Uterus (tissue), 4 donors: ENCODE results near the gene LILRB2. TPM values are rescaled to one million over a fixed set of nuclear protein-coding genes. Genes with fewer than 3 reads are reported as not detected.

Experiments
- DNase-seq, 2 donors: peaks; one replicate each; pipeline ENCODE4 v3.0.0-alpha.2; 2019 to 2020
- H3K27ac ChIP-seq, 2 donors: fragments of 200-600 bp; sonication (generic); 1 replicate in 1 of 2; 2 replicates in 1 of 2; pipeline ENCODE4 v1.5.1; 2016 to 2018
- H3K27me3 ChIP-seq, 2 donors: fragments of 200-600 bp; sonication (generic); one replicate each; pipeline ENCODE4 v1.5.1; 2018 to 2019; ENCODE audit warnings: control low read depth in 1 of 2
- H3K36me3 ChIP-seq, 2 donors: fragments of 200-600 bp; sonication (generic); one replicate each; pipeline ENCODE4 v1.5.1; 2019; ENCODE audit warnings: control low read depth in 1 of 2
- H3K4me1 ChIP-seq, 2 donors: fragments of 200-600 bp; sonication (generic); one replicate each; pipeline ENCODE4 v1.5.1; 2018 to 2019; ENCODE audit warnings: control low read depth in 1 of 2
- H3K4me3 ChIP-seq, 2 donors: fragments of 200-600 bp; sonication (generic); 1 replicate in 1 of 2; 2 replicates in 1 of 2; pipeline ENCODE4 v1.5.1; 2018 to 2019; ENCODE audit warnings: mild to moderate bottlenecking in 1 of 2
- H3K9me3 ChIP-seq, 2 donors: fragments of 200-600 bp; sonication (generic); one replicate each; pipeline ENCODE4 v1.5.1; 2019; ENCODE audit warnings: control low read depth in 1 of 2
- POLR2A ChIP-seq, 2 donors: fragments of 450-650 bp; IDR thresholded peaks; one replicate each; pipeline ENCODE4 v1.6.1; 2016; ENCODE audit warnings: antibody characterized with exemption in 2 of 2, mild to moderate bottlenecking in 1 of 2, moderate library complexity in 1 of 2
- intact Hi-C: fragments of 100-400 bp; cut with DNase I; formaldehyde crosslinking; loops from one replicate; pipeline ENCODE4 v1.15.1; 2023; ENCODE audit warnings: low total_unique reads
- total RNA-seq, 4 donors: library from RNA; depleted of rRNA in 3 of 4; stranded (reverse); fragments of >200 nt in 3 of 4; gene quantifications; one replicate each; pipeline versions ENCODE4 v1.1.0 to v1.2.4, GENCODE V29; 2014 to 2023
- TF ChIP-seq, protein P1 (sequence below), 4 experiments: fragments of 200-600 bp in 2 of 4; fragments of 450-650 bp in 2 of 4; sonication (generic) in 2 of 4; IDR thresholded peaks; one replicate each; pipeline ENCODE4 v1.5.1; 2016 to 2019; ENCODE audit warnings: antibody characterized with exemption in 4 of 4, mild to moderate bottlenecking in 2 of 4, moderate library complexity in 1 of 4
- donor health status: DM: yes; HTN: yes; CAD: no.

Gene LILRB2
- total RNA-seq, 4 donors from 2014 or later, result 0.41 to 4.2 (median 1.7) TPM

GRCh38 chr19:54311486-54311885 lies 30.6 kb upstream of the LILRB2 start:
- Histone ChIP-seq H3K27me3 (no peaks in the 10 kb centered on the region), H3K4me3 (no peak overlapping the region), H3K4me1 (no peaks in the 10 kb centered on the region), H3K27ac (no peak overlapping the region), H3K36me3 (no peaks in the 10 kb centered on the region), H3K9me3 (no peaks in the 10 kb centered on the region)
- intact Hi-C loops, result no loop called here
- TF ChIP-seq, protein P1, sequence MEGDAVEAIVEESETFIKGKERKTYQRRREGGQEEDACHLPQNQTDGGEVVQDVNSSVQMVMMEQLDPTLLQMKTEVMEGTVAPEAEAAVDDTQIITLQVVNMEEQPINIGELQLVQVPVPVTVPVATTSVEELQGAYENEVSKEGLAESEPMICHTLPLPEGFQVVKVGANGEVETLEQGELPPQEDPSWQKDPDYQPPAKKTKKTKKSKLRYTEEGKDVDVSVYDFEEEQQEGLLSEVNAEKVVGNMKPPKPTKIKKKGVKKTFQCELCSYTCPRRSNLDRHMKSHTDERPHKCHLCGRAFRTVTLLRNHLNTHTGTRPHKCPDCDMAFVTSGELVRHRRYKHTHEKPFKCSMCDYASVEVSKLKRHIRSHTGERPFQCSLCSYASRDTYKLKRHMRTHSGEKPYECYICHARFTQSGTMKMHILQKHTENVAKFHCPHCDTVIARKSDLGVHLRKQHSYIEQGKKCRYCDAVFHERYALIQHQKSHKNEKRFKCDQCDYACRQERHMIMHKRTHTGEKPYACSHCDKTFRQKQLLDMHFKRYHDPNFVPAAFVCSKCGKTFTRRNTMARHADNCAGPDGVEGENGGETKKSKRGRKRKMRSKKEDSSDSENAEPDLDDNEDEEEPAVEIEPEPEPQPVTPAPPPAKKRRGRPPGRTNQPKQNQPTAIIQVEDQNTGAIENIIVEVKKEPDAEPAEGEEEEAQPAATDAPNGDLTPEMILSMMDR (IDR thresholded peaks at IDR 0.05), result no peak
- TF ChIP-seq POLR2A (IDR thresholded peaks at IDR 0.05), result no peak
- no peak for DNase-seq

GRCh38 chr19:54310543-54310942 lies 29.6 kb upstream of the LILRB2 start:
- TF ChIP-seq, protein P1 (IDR thresholded peaks at IDR 0.05), result no peak
- no peak for TF ChIP-seq POLR2A (IDR thresholded peaks at IDR 0.05)
- Histone ChIP-seq H3K9me3 (no peaks in the 10 kb centered on the region), H3K27me3 (no peaks in the 10 kb centered on the region), H3K4me1 (no peaks in the 10 kb centered on the region), H3K27ac (no peak overlapping the region), H3K36me3 (no peaks in the 10 kb centered on the region), H3K4me3 (no peak overlapping the region)
- DNase-seq, result no peak
- intact Hi-C loops, result no loop called here

GRCh38 chr19:54309811-54310210 lies 28.9 kb upstream of the LILRB2 start:
- no peaks in the 10 kb centered on the region for H3K27me3 ChIP-seq
- no peak for DNase-seq
- intact Hi-C loops, result no loop called here
- no peaks in the 10 kb centered on the region for H3K36me3 ChIP-seq
- H3K4me3 ChIP-seq, result no peak overlapping the region
- no peak overlapping the region for H3K27ac ChIP-seq
- TF ChIP-seq POLR2A (IDR thresholded peaks at IDR 0.05), result no peak
- TF ChIP-seq, protein P1 (IDR thresholded peaks at IDR 0.05), result no peak
- H3K9me3 ChIP-seq, result no peaks in the 10 kb centered on the region
- no peaks in the 10 kb centered on the region for H3K4me1 ChIP-seq

DNA sequence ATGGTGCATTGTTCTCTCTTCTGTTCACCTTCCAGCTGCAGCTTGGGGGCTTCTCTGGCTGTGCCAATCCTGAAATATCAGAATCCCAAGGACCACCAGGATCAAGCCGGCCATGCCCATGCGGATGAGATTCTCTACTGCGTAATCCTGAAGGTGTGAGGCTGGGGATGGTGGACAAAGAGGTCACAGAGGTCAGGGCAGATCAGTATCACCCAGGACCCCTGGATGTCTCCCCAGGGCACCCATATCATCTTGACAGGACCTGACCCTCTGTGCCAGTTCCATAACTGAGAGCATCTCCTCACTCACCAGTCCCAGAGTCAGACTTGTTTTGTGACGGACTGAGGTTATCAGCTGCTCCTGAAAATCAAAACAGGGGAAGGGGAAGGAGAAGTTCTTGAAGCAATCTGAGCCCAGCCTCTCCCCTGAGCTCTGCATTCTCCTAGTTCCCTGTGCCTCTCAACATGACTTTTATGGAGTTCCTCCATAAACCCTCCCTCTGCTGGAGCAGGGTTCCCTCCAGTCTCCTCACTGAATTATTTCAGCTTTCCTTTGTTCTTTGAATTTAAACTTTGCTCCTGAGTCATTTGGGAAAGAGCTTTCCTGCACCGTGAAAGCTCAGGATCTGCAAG lies 26.6 kb upstream of the LILRB2 start:
- intact Hi-C loops, result no loop called here
- no peak for DNase-seq
- H3K9me3 ChIP-seq, result no peaks in the 10 kb centered on the region
- H3K36me3 ChIP-seq, result no peaks in the 10 kb centered on the region
- H3K4me1 ChIP-seq, result no peaks in the 10 kb centered on the region
- TF ChIP-seq POLR2A (IDR thresholded peaks at IDR 0.05), result no peak
- TF ChIP-seq, protein P1 (IDR thresholded peaks at IDR 0.05), result no peak
- H3K27me3 ChIP-seq, result no peaks in the 10 kb centered on the region
- H3K27ac ChIP-seq, result no peak overlapping the region
- H3K4me3 ChIP-seq, result no peak overlapping the region

GRCh38 chr19:54305141-54305540 lies 24.2 kb upstream of the LILRB2 start:
- TF ChIP-seq, protein P1 (IDR thresholded peaks at IDR 0.05), result no peak
- TF ChIP-seq POLR2A (IDR thresholded peaks at IDR 0.05), result no peak
- no peaks in the 10 kb centered on the region for H3K36me3 ChIP-seq
- no peaks in the 10 kb centered on the region for H3K4me1 ChIP-seq
- H3K27ac ChIP-seq, result no peak overlapping the region
- no peak for DNase-seq
- no peaks in the 10 kb centered on the region for H3K9me3 ChIP-seq
- intact Hi-C loops, result no loop called here
- no peak overlapping the region for H3K4me3 ChIP-seq
- H3K27me3 ChIP-seq, result no peaks in the 10 kb centered on the region
